ENCODE results near the gene KASH5. TPM values are rescaled to one million over a fixed set of nuclear protein-coding genes. Genes with fewer than 3 reads are reported as not detected.

KASH5 gene
- total RNA-seq, 1 donor from 2014 or later, result 0.14 TPM

DNA sequence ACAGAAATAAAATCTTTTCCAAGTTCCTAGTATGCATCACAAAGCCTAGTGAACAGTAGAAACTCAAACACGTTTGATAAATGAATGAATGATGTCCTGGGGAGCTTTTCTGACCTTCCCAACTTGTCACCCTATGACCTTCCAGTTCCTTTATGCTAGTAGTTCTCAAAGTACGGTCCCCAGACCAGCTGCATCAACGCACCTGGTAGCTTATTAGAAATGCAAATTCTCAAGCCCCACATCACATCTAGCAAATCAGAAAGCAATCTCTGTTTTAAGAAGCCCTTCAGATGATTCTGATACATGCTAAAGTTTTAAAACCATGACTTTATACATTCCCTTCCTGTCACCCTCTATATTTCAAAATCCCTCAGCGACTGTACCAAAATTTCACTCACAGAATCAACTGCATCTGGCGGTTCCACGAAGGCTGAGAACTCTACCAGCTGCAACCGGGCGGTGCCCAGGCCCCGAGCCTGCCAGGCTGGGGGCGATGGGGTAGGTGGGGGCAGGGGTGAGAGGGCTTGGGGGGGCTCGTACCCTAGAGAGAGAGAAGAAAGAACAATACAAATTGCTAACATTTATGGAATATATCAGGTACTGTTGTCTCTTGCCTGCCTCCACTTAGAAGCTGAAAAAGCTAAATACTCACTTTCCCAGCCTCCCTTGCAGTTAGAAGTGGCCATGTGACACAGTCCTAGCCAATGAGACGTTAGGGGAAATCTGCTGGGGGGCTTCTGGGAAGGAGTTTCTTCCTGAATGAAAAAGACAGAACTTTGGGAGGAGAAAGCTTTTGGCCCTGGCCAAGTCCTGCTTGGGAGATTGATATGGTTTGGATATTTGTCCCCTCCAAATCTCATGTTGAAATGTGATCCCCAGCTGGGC lies 39.5 kb upstream of the KASH5 start:
- peaks cover 5% of the 10 kb centered on the region for H3K27me3 Mint-ChIP-seq (ENCODE audit: low read depth)
- no peak overlapping the region for H3K4me3 Mint-ChIP-seq (ENCODE audit: low read depth)
- no peaks in the 10 kb centered on the region for H3K4me1 Mint-ChIP-seq (ENCODE audit: low read depth)
- no peak overlapping the region for H3K27ac Mint-ChIP-seq
- DNase-seq (ENCODE audit: low spot score), result no peak
- no peaks in the 10 kb centered on the region for H3K36me3 Mint-ChIP-seq (ENCODE audit: low read depth)
- intact Hi-C loops (cut with micrococcal nuclease), result no loop called here
- no peaks in the 10 kb centered on the region for H3K9me3 Mint-ChIP-seq

DNA sequence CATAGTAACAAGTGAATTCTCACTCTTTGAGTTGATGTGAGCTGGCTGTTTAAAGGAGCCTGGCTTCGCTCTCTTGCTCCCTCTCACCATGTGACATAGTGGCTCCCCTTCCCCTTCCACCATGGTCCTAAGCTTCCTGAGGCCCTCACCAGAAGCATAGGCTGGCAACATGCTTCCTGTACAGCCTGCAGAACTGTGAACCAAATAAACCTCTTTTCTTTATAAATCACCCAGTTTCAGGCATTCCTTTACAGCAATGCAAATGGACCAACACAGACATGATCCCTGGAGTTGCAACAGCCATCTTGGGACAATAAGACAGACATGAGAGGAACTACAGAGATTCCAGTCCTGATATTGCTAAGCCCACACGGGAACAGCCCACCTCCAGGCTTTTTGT lies 38.5 kb upstream of the KASH5 start:
- Mint-ChIP-seq H3K36me3 (ENCODE audit: low read depth) (no peaks in the 10 kb centered on the region), H3K9me3 (no peaks in the 10 kb centered on the region), H3K27me3 (ENCODE audit: low read depth) (peaks cover 7% of the 10 kb centered on the region)

DNA sequence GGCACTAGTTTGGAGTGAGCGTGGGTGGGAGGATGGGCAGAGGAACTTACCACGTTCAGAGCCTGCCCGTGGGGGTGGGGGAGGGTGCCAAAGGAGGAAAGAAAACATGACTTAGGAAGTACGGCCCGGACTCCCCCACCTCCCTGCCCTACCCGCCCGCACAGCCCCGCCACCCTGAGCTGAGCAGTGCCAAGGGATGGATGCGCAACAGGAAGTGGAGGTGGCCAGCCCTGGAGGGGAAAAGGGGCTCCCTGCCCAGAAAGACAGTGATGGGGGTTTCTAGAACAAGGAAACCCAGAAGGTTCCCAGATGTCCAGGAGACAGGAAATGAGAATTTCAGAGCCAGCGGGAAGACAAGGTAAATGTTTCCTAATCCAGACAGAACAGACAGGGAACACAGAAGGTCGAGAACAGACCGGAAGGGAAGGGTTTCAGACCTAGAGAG lies 32.1 kb upstream of the KASH5 start:
- Mint-ChIP-seq H3K4me3 (ENCODE audit: low read depth) (no peak overlapping the region), H3K27ac (no peak overlapping the region)

More for the DNA sequence above, 38.5 kb upstream of the KASH5 start:
- no peak for DNase-seq (ENCODE audit: low spot score)
- intact Hi-C loops (cut with micrococcal nuclease), result no loop called here
- Mint-ChIP-seq H3K4me3 (ENCODE audit: low read depth) (no peak overlapping the region), H3K4me1 (ENCODE audit: low read depth) (no peaks in the 10 kb centered on the region), H3K27ac (no peak overlapping the region)

DNA sequence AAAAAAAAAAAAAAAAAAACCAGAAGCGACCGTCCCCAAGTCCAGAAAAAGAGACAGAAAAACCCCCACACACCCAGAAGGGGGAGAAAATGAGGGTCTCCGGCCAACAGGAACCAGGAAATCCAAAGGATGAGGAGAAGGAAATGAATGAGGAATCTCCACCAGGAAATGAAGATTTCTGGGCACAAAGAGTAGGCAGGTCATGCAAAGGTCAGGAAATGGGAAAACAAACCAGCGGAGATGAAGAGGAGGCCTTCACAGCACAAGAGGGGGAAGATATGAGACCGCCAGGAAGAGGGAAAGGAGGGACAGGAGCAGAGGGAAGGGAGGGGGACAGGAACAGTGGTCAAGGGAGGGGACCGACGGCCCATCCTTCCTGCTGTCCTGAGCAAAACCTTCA lies 31.7 kb upstream of the KASH5 start:
- Mint-ChIP-seq H3K4me3 (ENCODE audit: low read depth) (no peak overlapping the region), H3K4me1 (ENCODE audit: low read depth) (peaks cover 4% of the 10 kb centered on the region), H3K9me3 (no peaks in the 10 kb centered on the region), H3K36me3 (ENCODE audit: low read depth) (no peaks in the 10 kb centered on the region), H3K27me3 (ENCODE audit: low read depth) (peaks cover 37% of the 10 kb centered on the region), H3K27ac (no peak overlapping the region)
- intact Hi-C loops (cut with micrococcal nuclease), result no loop called here
- no peak for DNase-seq (ENCODE audit: low spot score)

More for the DNA sequence above, 32.1 kb upstream of the KASH5 start:
- no peak for DNase-seq (ENCODE audit: low spot score)
- intact Hi-C loops (cut with micrococcal nuclease), result no loop called here
- Mint-ChIP-seq H3K4me1 (ENCODE audit: low read depth) (peaks cover 2% of the 10 kb centered on the region), H3K27me3 (ENCODE audit: low read depth) (peaks cover 35% of the 10 kb centered on the region), H3K9me3 (no peaks in the 10 kb centered on the region), H3K36me3 (ENCODE audit: low read depth) (no peaks in the 10 kb centered on the region)

DNA sequence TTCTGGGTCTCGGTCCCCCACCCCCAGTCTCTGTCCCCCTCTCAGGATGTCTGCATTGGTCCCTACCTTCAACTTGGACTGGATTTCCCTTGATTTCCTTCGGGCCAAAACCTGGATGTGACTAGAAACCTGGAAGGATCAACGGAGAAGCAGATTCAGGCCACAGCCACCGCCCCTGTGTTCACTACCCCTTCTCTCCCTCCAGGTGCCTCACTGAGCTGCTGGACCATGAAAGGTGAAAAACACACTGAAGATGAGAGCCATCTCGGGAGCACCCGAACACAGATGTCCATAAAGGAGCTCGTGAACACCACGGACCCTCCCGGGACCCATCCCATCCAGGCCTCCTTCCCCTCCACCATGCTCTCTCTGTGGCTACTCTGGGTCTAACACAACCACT lies 30.9 kb upstream of the KASH5 start:
- no peak for DNase-seq (ENCODE audit: low spot score)
- Mint-ChIP-seq H3K4me3 (ENCODE audit: low read depth) (no peak overlapping the region), H3K36me3 (ENCODE audit: low read depth) (no peaks in the 10 kb centered on the region), H3K4me1 (ENCODE audit: low read depth) (peaks cover 6% of the 10 kb centered on the region), H3K27me3 (ENCODE audit: low read depth) (peaks cover 44% of the 10 kb centered on the region), H3K9me3 (no peaks in the 10 kb centered on the region), H3K27ac (no peak overlapping the region)
- intact Hi-C loops (cut with micrococcal nuclease), result no loop called here

DNA sequence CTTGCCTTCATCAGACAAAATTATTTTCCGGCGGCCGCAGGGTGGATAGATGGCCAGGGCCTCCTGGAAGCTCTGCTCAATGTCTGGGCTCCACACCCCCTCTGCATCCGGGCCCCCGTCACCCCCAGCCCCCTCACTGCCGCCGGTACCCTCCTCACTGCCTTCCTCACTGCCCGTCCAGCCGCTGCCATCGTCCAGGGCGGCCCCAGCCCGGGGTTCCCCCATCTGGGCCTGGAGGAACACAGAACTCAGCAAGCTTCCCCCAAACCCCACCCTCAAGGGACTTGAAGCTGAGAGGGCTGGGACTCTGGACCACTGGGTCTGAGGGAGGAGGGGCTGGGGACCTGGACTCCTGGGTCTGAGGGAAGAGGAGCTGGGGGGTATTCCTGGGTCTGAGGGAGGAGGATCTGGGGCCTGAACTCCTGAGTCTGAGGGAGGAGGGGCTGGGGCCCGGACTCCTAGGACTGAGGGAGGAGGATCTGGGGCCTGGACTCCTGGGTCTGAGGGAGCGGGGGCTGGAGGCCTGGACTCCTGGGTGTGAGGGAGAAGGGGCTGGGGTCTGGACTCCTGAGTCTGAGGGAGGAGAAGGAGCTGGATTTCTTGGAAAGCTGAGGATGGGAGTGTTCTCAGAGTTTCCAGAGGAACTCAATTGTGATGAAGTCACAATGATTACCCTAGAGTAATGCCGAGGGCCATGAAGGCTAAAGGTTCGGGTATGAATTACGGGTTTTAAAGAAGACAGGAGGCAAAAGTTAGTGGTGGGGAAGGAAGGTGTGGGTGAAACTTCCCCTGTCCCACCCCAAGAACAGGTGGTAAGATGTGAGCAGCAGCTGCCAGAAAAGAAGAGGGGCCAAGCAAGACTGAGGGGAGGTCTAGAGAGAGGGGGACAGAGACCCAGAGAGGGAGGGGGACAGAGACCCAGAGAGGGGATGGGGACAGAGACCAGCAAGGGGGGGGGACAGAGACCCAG lies 27.9 kb upstream of the KASH5 start:
- Mint-ChIP-seq H3K27me3 (ENCODE audit: low read depth) (peaks cover 46% of the 10 kb centered on the region), H3K4me3 (ENCODE audit: low read depth) (no peak overlapping the region), H3K9me3 (no peaks in the 10 kb centered on the region), H3K4me1 (ENCODE audit: low read depth) (peaks cover 6% of the 10 kb centered on the region), H3K27ac (no peak overlapping the region), H3K36me3 (ENCODE audit: low read depth) (no peaks in the 10 kb centered on the region)
- DNase-seq (ENCODE audit: low spot score), result no peak
- intact Hi-C loops (cut with micrococcal nuclease), result no loop called here

DNA sequence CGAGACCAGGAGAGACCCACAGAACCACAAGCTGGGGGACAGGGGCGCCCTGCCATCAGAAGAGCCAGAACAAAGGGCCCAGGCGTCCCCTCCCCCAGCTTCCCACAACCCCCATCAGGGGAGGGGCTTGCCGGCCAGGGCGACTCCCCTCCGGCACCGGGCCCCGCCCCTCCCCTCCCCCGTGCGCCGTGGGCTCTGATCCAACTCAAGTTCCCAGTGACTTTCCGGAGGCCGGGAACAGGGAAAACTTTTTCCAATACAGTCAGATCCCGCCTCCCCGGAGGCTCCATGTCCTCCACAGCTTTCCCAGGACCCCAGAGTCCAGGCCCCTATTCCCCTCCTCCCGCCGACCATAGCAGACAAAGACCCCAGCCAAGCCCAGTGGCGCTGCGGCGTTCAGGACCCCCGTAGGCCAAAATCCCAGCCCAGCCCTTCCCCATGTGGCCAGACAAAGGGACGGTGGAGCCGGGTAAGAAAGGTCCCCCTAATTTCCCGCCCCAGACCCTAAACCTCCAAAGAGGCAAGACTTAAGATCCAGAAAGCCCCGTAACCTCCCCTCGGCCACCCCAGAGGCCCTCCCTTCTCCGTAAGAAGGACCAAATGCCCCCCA lies 26.5 kb upstream of the KASH5 start:
- intact Hi-C loops (cut with micrococcal nuclease), result no loop called here
- peaks cover 4% of the 10 kb centered on the region for H3K4me1 Mint-ChIP-seq (ENCODE audit: low read depth)
- no peaks in the 10 kb centered on the region for H3K36me3 Mint-ChIP-seq (ENCODE audit: low read depth)
- DNase-seq (ENCODE audit: low spot score), result no peak
- H3K9me3 Mint-ChIP-seq, result no peaks in the 10 kb centered on the region
- no peak overlapping the region for H3K27ac Mint-ChIP-seq
- no peak overlapping the region for H3K4me3 Mint-ChIP-seq (ENCODE audit: low read depth)
- peaks cover 43% of the 10 kb centered on the region for H3K27me3 Mint-ChIP-seq (ENCODE audit: low read depth)

DNA sequence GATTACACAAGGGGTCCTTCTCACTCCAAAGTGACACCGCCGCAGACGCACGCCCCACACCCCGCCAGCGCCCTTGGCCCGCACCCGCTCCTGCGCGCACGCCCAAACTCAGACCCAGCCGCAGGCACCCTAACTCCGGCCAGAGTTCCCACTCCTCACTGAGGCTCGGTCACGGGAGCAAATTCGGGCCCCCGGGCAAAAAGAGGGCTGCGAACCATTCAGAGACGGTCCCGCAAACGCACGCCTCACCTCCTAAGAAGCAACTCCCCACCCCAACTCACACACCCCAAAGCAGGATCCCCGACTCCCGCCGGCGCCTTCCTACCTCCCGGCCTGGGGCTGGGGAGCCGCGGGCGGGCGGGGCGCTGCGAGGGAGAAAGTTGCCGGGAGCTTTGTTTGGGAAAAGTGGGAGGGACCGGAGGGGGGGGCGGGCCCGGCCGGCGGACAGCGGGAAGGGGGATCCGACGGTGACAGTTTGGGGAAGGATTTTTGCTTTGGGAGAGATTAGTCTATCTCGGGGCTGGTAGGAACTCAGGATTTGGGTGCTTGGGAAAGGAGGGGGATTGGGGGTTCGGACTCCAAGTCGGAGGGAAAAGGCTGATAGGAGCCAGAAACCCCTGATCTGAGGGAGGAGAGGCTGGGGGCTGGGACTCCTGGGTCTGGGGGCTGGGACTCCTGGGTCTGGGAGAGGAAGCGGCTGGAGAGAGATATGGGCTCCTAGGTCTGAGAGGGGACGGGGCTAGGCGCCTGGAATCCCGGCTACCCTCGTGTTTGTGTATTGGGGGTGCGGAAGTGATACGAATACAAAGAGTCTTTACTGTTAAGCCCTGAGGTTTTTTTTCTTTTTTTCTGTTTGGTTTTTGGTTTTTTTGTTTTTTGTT lies 25.8 kb upstream of the KASH5 start, which contains the start of gene TEAD2:
Gene TEAD2, minus strand, starts transcription at position 369 of the 881 bp plus-strand sequence. CDS start 2,341 bp downstream, outside the sequence.
- no peaks in the 10 kb centered on the region for H3K36me3 Mint-ChIP-seq (ENCODE audit: low read depth)
- DNase-seq (ENCODE audit: low spot score), result no peak
- H3K4me3 Mint-ChIP-seq (ENCODE audit: low read depth), result no peak within 1 kb of the TSS
- intact Hi-C loops (cut with micrococcal nuclease), result no loop called here
- H3K27me3 Mint-ChIP-seq (ENCODE audit: low read depth), result peaks cover 37% of the 10 kb centered on the region
- no peak within 1 kb of the TSS for H3K27ac Mint-ChIP-seq
- peaks cover 4% of the 10 kb centered on the region for H3K4me1 Mint-ChIP-seq (ENCODE audit: low read depth)
- no peaks in the 10 kb centered on the region for H3K9me3 Mint-ChIP-seq

DNA sequence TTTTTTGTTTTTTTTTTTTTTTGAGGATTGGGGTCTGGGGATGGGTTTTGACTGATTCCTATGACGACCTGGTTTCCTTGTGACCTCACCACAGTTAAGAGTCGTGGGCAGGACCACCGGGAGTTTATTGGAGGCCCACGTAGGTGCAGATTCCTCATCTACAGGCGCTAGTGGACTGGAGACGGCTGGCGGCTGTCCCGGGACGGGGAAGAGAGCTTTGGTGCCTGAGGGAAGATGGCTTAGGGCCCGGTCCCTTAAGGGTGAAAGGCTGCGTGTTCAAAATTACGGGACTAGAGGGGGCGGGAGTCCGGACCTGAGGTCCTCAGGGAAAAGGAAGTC lies 25.2 kb upstream of the KASH5 start:
- Mint-ChIP-seq H3K27me3 (ENCODE audit: low read depth) (peaks cover 36% of the 10 kb centered on the region), H3K27ac (no peak overlapping the region), H3K9me3 (no peaks in the 10 kb centered on the region), H3K36me3 (ENCODE audit: low read depth) (no peaks in the 10 kb centered on the region), H3K4me3 (ENCODE audit: low read depth) (no peak overlapping the region), H3K4me1 (ENCODE audit: low read depth) (peaks cover 4% of the 10 kb centered on the region)
- no peak for DNase-seq (ENCODE audit: low spot score)
- intact Hi-C loops (cut with micrococcal nuclease), result no loop called here

DNA sequence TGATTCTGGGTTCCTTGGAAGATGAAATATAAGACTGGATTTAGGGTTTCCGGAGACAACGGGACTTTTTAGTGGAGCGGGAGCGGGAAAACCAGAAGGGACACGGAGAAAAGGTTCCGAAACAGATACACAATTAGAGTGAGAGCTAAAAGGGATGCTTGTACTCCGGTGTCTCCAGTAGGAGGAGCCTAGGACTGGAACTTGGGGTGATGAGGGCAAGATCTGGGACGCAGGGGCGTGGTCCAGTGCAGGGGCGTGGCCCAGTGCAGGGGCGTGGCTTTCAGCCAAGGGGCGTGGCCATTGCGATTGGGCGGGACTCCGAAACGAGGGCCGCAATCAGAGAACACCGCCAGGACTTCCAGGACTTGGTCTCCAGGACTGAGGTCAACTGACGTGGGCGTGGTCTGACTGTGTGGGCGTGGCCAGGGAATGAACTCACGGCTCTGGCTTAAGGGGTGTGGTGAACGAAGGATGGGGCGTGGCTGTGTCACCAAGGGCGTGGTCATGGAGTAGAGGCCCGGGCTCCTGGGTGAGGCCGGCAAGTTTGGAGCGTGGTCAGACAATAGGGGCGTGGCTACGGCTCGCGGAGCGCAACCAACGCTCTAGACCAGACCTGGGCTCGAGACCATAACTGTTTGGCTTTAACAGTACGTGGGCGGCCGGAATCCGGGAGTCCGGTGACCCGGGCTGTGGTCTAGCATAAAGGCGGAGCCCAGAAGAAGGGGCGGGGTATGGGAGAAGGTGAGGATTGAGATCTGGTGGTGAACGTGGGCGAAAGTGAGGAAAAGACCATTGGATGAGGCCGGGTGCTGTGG lies 24.6 kb upstream of the KASH5 start, which contains the start of gene DKKL1:
Gene DKKL1, plus strand, starts transcription at position 610 of the 815 bp plus-strand sequence. Its CDS starts 122 bp downstream, at position 732.
- DNase-seq (ENCODE audit: low spot score), result peak; percentile 80
- H3K4me3 Mint-ChIP-seq (ENCODE audit: low read depth), result no peak within 1 kb of the TSS
- H3K27ac Mint-ChIP-seq, result no peak within 1 kb of the TSS
- peaks cover 36% of the 10 kb centered on the region for H3K27me3 Mint-ChIP-seq (ENCODE audit: low read depth)
- intact Hi-C loops (cut with micrococcal nuclease), result no loop called here
- H3K36me3 Mint-ChIP-seq (ENCODE audit: low read depth), result no peaks in the 10 kb centered on the region
- peaks cover 4% of the 10 kb centered on the region for H3K4me1 Mint-ChIP-seq (ENCODE audit: low read depth)
- H3K9me3 Mint-ChIP-seq, result no peaks in the 10 kb centered on the region

DNA sequence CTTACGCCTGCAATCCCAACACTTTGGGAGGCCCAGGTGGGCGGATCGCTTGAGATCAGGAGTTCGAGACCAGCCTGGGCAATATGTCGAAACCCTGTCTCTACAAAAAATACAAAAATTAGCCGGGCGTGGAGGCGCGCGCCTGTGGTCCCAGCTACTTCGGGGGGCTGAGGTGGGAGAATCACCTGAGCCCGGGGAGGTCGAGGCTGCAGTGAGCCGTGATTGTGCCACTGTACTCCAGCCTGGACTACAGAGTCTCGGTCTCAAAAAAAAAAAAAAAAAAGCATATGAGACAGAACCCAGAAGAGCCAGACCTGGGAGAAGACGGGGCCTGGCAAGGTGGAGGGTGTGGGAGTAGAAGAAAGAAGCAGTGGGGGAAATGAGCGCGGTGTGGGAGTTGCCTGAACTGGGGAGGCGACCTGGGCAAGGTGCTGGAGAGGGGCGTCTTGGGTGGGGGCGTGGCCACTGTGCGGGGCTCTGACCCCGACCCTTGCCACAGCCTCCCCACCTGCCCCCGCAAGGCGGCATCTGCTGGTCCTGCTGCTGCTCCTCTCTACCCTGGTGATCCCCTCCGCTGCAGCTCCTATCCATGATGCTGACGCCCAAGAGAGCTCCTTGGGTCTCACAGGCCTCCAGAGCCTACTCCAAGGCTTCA lies 23.8 kb upstream of the KASH5 start:
- H3K36me3 Mint-ChIP-seq (ENCODE audit: low read depth), result no peaks in the 10 kb centered on the region
- intact Hi-C loops (cut with micrococcal nuclease), result no loop called here
- peaks cover 4% of the 10 kb centered on the region for H3K4me1 Mint-ChIP-seq (ENCODE audit: low read depth)
- H3K27me3 Mint-ChIP-seq (ENCODE audit: low read depth), result peaks cover 36% of the 10 kb centered on the region
- peaks cover 6% of the 10 kb centered on the region for H3K9me3 Mint-ChIP-seq
- H3K27ac Mint-ChIP-seq, result no peak overlapping the region
- H3K4me3 Mint-ChIP-seq (ENCODE audit: low read depth), result no peak overlapping the region
- DNase-seq (ENCODE audit: low spot score), result no peak

Data from activated T-helper 2 cell treated with anti-CD3 and anti-CD28 coated beads, Interferon-gamma antibody, Interleukin-2, Interleukin-4, amounts not matched to agents 10 μg/mL and 5 μg/mL and 100 μg/mL, durations not matched to agents 14 hours and 24 hours and 36 hours (primary cell).